Right lobe of liver (tissue), 6 donors: Measurements from ENCODE around the gene ATXN7L2. TPM values are rescaled to one million over a fixed set of nuclear protein-coding genes. Genes with fewer than 3 reads are reported as not detected.

ENCODE experiments used
- ATAC-seq, 4 donors: fragments of 200-7000 bp; cut with Tn5 transposase; one replicate each; pipeline ENCODE4 v1.9.1; 2020; ENCODE audit warnings: mild to moderate bottlenecking in 4 of 4, moderate library complexity in 4 of 4
- DNase-seq, 3 donors: peaks; one replicate each; pipeline ENCODE4 v3.0.0-alpha.2; 2020
- H3K27ac ChIP-seq, 3 donors: fragments of 200-600 bp; one replicate each; pipeline ENCODE4 v1.8.0; 2022
- H3K27me3 ChIP-seq, 2 donors: fragments of 200-600 bp; one replicate each; pipeline ENCODE4 v1.8.0; 2022
- H3K36me3 ChIP-seq, 4 donors: fragments of 200-600 bp; sonication (generic) in 1 of 4; one replicate each; pipeline versions ENCODE4 v1.5.1 to v1.8.0; 2017 to 2022; ENCODE audit warnings: control low read depth in 1 of 4
- H3K4me1 ChIP-seq, 4 donors: fragments of 200-600 bp; sonication (generic) in 1 of 4; one replicate each; pipeline versions ENCODE4 v1.5.1 to v1.8.0; 2017 to 2022; ENCODE audit warnings: control low read depth in 1 of 4
- H3K4me3 ChIP-seq, 3 donors: fragments of 200-600 bp; one replicate each; pipeline ENCODE4 v1.8.0; 2022
- H3K9me3 ChIP-seq, 4 donors: fragments of 200-600 bp; sonication (generic) in 1 of 4; one replicate each; pipeline versions ENCODE4 v1.5.1 to v1.8.0; 2017 to 2022; ENCODE audit warnings: control low read depth in 1 of 4
- CTCF ChIP-seq, 4 donors: fragments of 200-600 bp in 3 of 4; fragments of 450-650 bp in 1 of 4; IDR thresholded peaks; one replicate each; pipeline versions ENCODE4 v1.5.1 to v1.8.0; 2016 to 2022; ENCODE audit warnings: antibody characterized with exemption in 4 of 4, mild to moderate bottlenecking in 2 of 4
- POLR2A ChIP-seq: fragments of 450-650 bp; IDR thresholded peaks from one replicate; pipeline ENCODE4 v1.6.1; 2017; ENCODE audit warnings: antibody characterized with exemption, mild to moderate bottlenecking
- WGBS: methylation state at CpG from one replicate; pipeline ENCODE4 v1.1.6; 2018; ENCODE audit warnings: low coverage, low lambda C conversion rate; ENCODE audit not compliant: insufficient coverage; ENCODE audit errors: missing lambda C conversion rate; 5-methylcytosine and 5-hydroxymethylcytosine counted together
- intact Hi-C, 2 donors: fragments of 100-400 bp; cut with DNase I; formaldehyde crosslinking; loops; one replicate each; pipeline versions ENCODE4 v1.11.2 to v1.14.1; 2022
- total RNA-seq, 6 experiments: library from RNA; depleted of rRNA in 2 of 6; stranded (reverse); fragments of >200 nt in 2 of 6; fragmentation: NEBNext Ultra II Directional in 3 of 6; extraction: Animal tissue kit (Norgen Biotek cat#: 25700) in 3 of 6; gene quantifications; one replicate each; pipeline versions ENCODE4 v1.1.0 to v1.2.4, GENCODE V29; 2016 to 2023
- donor health status: DM: no; HTN: yes; CAD: no.
- donor health status: DM: no; HTN: no; CAD: no.
- donor health status: DM: no; HTN: no; CAD: no.
- donor health status: DM: no; HTN: yes; CAD: no.
- donor health status: DM: no; HTN: yes; CAD: no.

ATXN7L2 gene
- total RNA-seq, 6 experiments from 2014 or later, result 1.5 to 6.1 (median 3.1) TPM

DNA sequence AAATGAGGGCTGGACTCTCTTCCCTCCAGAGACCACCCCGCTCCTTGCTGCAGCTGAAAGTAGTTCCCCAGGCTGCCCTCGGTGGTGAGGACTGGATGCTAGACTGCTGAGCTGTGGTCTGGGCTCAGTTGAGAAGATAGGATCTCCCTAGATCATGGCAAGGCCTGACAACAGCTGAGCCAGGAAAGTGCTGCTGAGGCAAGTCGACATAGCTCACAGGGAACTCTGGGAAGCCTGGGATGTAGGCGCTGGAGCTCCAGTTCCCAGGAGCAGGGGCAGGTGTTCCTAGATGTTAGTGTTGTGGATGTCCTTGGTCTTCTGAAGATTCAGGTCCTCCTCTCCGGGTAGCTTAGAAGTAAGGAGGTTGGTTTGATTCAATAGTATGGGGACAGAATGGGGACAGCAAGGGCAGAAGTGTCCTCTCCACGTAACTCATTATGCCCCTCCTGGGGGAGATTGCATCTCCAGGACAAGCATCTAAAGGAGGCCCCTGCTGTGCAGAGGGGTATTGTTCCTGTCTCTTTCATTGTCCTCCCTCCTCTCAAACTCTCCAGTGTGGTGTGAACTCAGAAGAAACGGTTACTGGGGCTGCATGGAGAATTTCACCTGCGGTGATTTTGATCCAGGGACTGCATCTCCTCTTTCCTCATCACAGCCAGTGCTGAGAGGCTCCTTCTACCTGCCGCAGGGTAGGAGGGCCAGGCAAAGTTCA is 13.9 kb downstream of the ATXN7L2 start:
- Histone ChIP-seq H3K36me3 (peaks cover 0 to 13% (median 0%) of the 10 kb centered on the region in 4 donors), H3K9me3 (no peaks in the 10 kb centered on the region), H3K4me1 (peaks cover 0 to 9% (median 2%) of the 10 kb centered on the region in 4 donors), H3K27me3 (no peaks in the 10 kb centered on the region), H3K4me3 (no peak overlapping the region), H3K27ac (no peak overlapping the region)
- intact Hi-C loops, result loop anchor here in 1 of 2 donors (5.0 kb wide), 1 partner anchor 35 kb away; no protein-coding TSS in a partner anchor
- DNase-seq (no peak), ATAC-seq (no peak)
- WGBS, result 36% methylated on average over 5 of the region's 9 CpGs
- TF ChIP-seq CTCF (IDR thresholded peaks at IDR 0.05), result no peak
- TF ChIP-seq POLR2A, result no peak

GRCh38 chr1:109498161-109498801 is 14.6 kb downstream of the ATXN7L2 start:
- intact Hi-C loops, result loop anchor here in 1 of 2 donors (5.0 kb wide), 1 partner anchor 34 kb away; no protein-coding TSS in a partner anchor
- no peaks in the 10 kb centered on the region for H3K9me3 ChIP-seq
- H3K4me1 ChIP-seq, result peaks cover 0 to 9% (median 2%) of the 10 kb centered on the region in 4 donors
- peak in 1 of 3 donors; percentile 44 for DNase-seq
- 64% methylated on average over 8 of the region's 12 CpGs for WGBS
- TF ChIP-seq POLR2A (no peak), CTCF (IDR thresholded peaks at IDR 0.05) (peak; percentile 17 to 40 (median 38))
- no peak overlapping the region for H3K4me3 ChIP-seq
- H3K27ac ChIP-seq, result no peak overlapping the region
- peaks cover 0 to 13% (median 0%) of the 10 kb centered on the region in 4 donors for H3K36me3 ChIP-seq
- ATAC-seq, result no peak
- H3K27me3 ChIP-seq, result no peaks in the 10 kb centered on the region

- Histone ChIP-seq H3K9me3 (no peaks in the 10 kb centered on the region), H3K36me3 (peaks cover 0 to 13% (median 0%) of the 10 kb centered on the region in 4 donors), H3K4me1 (peaks cover 0 to 6% (median 2%) of the 10 kb centered on the region in 4 donors), H3K27me3 (no peaks in the 10 kb centered on the region), H3K4me3 (no peak overlapping the region), H3K27ac (no peak overlapping the region)
- TF ChIP-seq CTCF (IDR thresholded peaks at IDR 0.05), result no peak
- no peak for TF ChIP-seq POLR2A
- DNase-seq (no peak), ATAC-seq (no peak)
- intact Hi-C loops, result loop anchor here in 1 of 2 donors (5.0 kb wide), 1 partner anchor 33 kb away; no protein-coding TSS in a partner anchor
- WGBS, result 82% methylated on average over 6 of the region's 7 CpGs
Measured at GRCh38 chr1:109499081-109499480, 15.4 kb downstream of the ATXN7L2 start.

DNA sequence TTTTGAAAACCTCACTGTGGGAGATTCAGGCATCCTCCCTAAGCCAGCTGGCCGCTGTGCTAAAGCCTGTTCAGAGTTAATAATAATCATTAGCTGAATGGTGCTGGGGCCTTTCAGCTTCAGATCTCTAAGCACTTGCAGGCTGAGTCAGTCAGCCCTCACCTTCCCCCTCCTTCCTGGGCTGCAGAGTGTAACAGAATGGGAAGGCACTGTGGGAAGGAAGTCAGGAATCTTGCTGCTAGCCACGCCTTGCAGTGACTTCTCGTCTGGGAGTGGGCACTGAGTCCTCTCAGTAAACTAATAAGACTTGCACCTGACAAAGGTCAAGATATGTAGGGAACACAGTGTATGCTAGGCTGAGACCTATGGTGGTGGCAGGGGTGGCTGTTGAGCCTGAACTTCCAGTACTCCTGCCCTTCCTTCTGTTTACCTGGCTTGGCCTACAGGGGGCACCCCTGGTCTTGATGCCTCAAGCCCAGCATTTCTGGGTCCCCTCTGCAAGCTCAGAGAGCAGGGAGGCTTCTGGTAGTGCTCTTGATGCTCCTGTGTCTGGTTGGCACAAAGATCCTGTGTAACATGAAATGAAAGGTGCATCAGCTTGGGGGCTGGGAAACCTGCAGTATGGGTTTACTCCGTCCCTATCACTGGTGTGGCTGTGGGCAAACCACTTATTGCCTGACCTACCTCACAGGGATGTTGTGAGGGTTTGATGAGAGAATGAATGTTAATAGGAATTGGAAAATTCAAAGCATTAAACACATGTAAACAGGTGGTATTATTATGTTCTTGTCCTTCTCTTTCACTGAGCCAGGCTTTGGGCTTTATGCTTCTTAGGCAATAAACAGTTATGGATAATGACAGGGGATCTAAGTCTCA is 16.2 kb downstream of the ATXN7L2 start:
- WGBS, result 89% methylated on average over 2 of the region's 4 CpGs
- peaks cover 0 to 2% (median under 1%) of the 10 kb centered on the region in 4 donors for H3K4me1 ChIP-seq
- DNase-seq (peak in 1 of 3 donors; percentile 53), ATAC-seq (peak; percentile 60 to 70 (median 61))
- TF ChIP-seq CTCF (IDR thresholded peaks at IDR 0.05) (peak; percentile 29 to 48 (median 40)), POLR2A (no peak)
- H3K27ac ChIP-seq, result no peak overlapping the region
- no peaks in the 10 kb centered on the region for H3K27me3 ChIP-seq
- H3K9me3 ChIP-seq, result no peaks in the 10 kb centered on the region
- H3K4me3 ChIP-seq, result no peak overlapping the region
- H3K36me3 ChIP-seq, result peaks cover 0 to 13% (median 0%) of the 10 kb centered on the region in 4 donors
- intact Hi-C loops, result loop anchor here in 1 of 2 donors (5.0 kb wide), 1 partner anchor 32 kb away; no protein-coding TSS in a partner anchor
